ENCODE data around the gene DENND1C. TPM values are rescaled to one million over a fixed set of nuclear protein-coding genes. Genes with fewer than 3 reads are reported as not detected.

Gene DENND1C
- total and polyA plus RNA-seq, 9 of the 15 experiments (the other 6 are each of a cell fraction or from before 2014, with no cell fraction given): 0.03 to 1.2 (median 0.32) TPM; not detected in 1

DNA sequence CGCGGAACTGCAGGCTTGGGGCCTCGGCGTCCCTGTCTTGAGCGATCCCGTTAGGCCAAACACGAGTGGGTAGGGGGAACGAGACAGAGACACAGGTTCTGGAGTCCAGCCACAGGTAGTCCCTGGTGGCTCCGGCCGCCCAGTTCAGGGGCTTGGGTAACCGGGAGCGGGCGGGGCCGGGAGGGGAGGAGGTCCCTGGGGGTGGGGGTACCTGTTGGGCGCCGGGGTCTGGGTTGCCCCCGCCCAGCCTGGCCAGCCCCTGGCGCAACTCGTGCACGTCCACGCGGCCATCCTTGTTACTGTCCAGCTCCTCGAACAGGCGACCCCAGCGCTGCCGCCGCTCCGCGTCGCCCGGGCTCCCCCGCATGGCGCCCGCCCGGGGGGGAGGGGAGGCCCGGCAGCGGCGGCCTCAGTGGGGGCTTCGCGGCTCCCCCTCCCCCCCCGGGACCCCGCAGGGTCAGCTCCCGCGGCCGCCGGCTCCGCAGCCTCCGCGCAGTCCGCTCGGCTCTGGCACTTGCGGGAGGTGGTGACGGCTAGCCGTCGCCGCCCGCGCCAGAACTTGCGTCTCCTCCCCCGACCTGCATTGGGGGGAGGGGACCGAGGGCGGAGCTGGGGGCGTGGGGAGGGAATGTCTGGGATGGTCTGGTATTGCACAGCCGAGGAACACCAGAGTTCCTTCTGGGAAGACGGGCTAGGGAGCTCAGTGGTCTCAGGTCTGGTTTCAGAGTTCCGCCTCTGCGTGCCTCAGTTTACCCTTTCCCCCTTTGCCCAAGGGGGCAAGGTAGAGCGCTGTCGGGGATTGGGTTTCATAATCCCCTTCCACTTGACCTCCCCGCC lies 22.1 kb downstream of the DENND1C start, which contains the start of gene SLC25A23 (continued):
- TF ChIP-seq CBX8 (IDR thresholded peaks at IDR 0.05; ENCODE audit: borderline replicate concordance, extremely low read depth, low read depth, low read length, poor library complexity, severe bottlenecking) (no peak), TOE1 (IDR thresholded peaks at IDR 0.05; ENCODE audit: borderline replicate concordance) (no peak), TOE1 (CRISPR knock-in tag; IDR thresholded peaks at IDR 0.05; ENCODE audit: borderline replicate concordance, low read depth) (no peak), CSDE1 (IDR thresholded peaks at IDR 0.05) (no peak), ZNF274 (IDR thresholded peaks at IDR 0.05; ENCODE audit: borderline replicate concordance, low read depth, low read length) (no peak), PRMT5 (CRISPR knock-in tag; IDR thresholded peaks at IDR 0.05) (no peak), CTCFL (IDR thresholded peaks at IDR 0.05; ENCODE audit: borderline replicate concordance, insufficient read depth, low read depth, low read length, poor library complexity, severe bottlenecking) (no peak), NFE2 (IDR thresholded peaks at IDR 0.05; ENCODE audit: low read depth) (no peak), ZSCAN29 (IDR thresholded peaks at IDR 0.05) (no peak), LEF1 (IDR thresholded peaks at IDR 0.05) (no peak), ZNF830 (CRISPR knock-in tag; IDR thresholded peaks at IDR 0.05) (no peak), NFIX (CRISPR knock-in tag; IDR thresholded peaks at IDR 0.05; ENCODE audit: low read depth) (no peak), PCBP2 (IDR thresholded peaks at IDR 0.05; ENCODE audit: low read depth, low read length, poor library complexity, severe bottlenecking) (no peak), FOXJ3 (CRISPR knock-in tag; IDR thresholded peaks at IDR 0.05) (no peak), RBM17 (IDR thresholded peaks at IDR 0.05; ENCODE audit: borderline replicate concordance, low read depth, low read length) (no peak), SNAPC5 (CRISPR knock-in tag; IDR thresholded peaks at IDR 0.05) (no peak), GTF2B (IDR thresholded peaks at IDR 0.05; ENCODE audit: extremely low read depth, insufficient read length) (no peak)
- TF ChIP-seq, protein P1, sequence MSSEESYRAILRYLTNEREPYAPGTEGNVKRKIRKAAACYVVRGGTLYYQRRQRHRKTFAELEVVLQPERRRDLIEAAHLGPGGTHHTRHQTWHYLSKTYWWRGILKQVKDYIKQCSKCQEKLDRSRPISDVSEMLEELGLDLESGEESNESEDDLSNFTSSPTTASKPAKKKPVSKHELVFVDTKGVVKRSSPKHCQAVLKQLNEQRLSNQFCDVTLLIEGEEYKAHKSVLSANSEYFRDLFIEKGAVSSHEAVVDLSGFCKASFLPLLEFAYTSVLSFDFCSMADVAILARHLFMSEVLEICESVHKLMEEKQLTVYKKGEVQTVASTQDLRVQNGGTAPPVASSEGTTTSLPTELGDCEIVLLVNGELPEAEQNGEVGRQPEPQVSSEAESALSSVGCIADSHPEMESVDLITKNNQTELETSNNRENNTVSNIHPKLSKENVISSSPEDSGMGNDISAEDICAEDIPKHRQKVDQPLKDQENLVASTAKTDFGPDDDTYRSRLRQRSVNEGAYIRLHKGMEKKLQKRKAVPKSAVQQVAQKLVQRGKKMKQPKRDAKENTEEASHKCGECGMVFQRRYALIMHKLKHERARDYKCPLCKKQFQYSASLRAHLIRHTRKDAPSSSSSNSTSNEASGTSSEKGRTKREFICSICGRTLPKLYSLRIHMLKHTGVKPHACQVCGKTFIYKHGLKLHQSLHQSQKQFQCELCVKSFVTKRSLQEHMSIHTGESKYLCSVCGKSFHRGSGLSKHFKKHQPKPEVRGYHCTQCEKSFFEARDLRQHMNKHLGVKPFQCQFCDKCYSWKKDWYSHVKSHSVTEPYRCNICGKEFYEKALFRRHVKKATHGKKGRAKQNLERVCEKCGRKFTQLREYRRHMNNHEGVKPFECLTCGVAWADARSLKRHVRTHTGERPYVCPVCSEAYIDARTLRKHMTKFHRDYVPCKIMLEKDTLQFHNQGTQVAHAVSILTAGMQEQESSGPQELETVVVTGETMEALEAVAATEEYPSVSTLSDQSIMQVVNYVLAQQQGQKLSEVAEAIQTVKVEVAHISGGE (CRISPR knock-in tag; IDR thresholded peaks at IDR 0.05): no peak
- TF ChIP-seq, protein P2, sequence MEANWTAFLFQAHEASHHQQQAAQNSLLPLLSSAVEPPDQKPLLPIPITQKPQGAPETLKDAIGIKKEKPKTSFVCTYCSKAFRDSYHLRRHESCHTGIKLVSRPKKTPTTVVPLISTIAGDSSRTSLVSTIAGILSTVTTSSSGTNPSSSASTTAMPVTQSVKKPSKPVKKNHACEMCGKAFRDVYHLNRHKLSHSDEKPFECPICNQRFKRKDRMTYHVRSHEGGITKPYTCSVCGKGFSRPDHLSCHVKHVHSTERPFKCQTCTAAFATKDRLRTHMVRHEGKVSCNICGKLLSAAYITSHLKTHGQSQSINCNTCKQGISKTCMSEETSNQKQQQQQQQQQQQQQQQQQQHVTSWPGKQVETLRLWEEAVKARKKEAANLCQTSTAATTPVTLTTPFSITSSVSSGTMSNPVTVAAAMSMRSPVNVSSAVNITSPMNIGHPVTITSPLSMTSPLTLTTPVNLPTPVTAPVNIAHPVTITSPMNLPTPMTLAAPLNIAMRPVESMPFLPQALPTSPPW (CRISPR knock-in tag; IDR thresholded peaks at IDR 0.05): peak; percentile 58

Measured in K562 (cell line).